SK-N-SH (cell line): ENCODE results near the gene CD2AP. TPM values are rescaled to one million over a fixed set of nuclear protein-coding genes. Genes with fewer than 3 reads are reported as not detected.

Experiments used
- CTCF ChIA-PET: fragments of 300-600, 350-600 bp; formaldehyde crosslinking; extraction: SDS; loops from one replicate; lab custom pipeline; 2021; lab: Yijun Ruan, JAX
- POLR2A ChIA-PET: fragments of 350-600 bp; sonication (Branson Sonifier 250); formaldehyde crosslinking; extraction: SDS; loops from one replicate; lab custom pipeline; 2020; ENCODE audit warnings: antibody characterized with exemption, inconsistent platforms; lab: Yijun Ruan, JAX
- DNase-seq: peaks from one replicate; pipeline ENCODE4 v3.0.0; 2012
- H2AFZ ChIP-seq: fragments of 200-600 bp; sonication (generic); 2 replicates; pipeline ENCODE4 v1.8.1; 2016; ENCODE audit warnings: antibody characterized with exemption, mild to moderate bottlenecking, low read depth
- H3F3A ChIP-seq: fragments of 200-600 bp; sonication (generic); replicated peaks from 2 replicates; pipeline ENCODE3; 2016; ENCODE audit warnings: antibody characterized with exemption, mild to moderate bottlenecking; ENCODE audit not compliant: insufficient read depth
- H3K27ac ChIP-seq, 2 experiments: fragments of 200-500 bp in 1 of 2; fragments of 200-600 bp in 1 of 2; sonication (Bioruptor generic) in 1 of 2; sonication (generic), shearing (Covaris generic) in 1 of 2; 2 replicates each; pipeline versions ENCODE4 v1.5.1 to v1.6.1; 2014 to 2016; ENCODE audit warnings: low read depth in 2 of 2, inconsistent platforms in 1 of 2, low read length in 1 of 2, mild to moderate bottlenecking in 1 of 2, mixed read lengths in 1 of 2
- H3K27me3 ChIP-seq: fragments of 200-600 bp; sonication (generic), shearing (Covaris generic); 2 replicates; pipeline ENCODE4 v1.6.1; 2016; ENCODE audit warnings: mixed run types; ENCODE audit not compliant: insufficient read depth
- H3K36me3 ChIP-seq, 2 experiments: fragments of 200-500 bp in 1 of 2; fragments of 200-600 bp in 1 of 2; sonication (Bioruptor generic) in 1 of 2; sonication (generic) in 1 of 2; replicated peaks in 1 of 2; 2 replicates each; pipeline versions ENCODE3 to v1.5.1; 2014 to 2016; ENCODE audit warnings: low read length in 1 of 2, mild to moderate bottlenecking in 1 of 2; ENCODE audit not compliant: insufficient read depth in 2 of 2, control insufficient read depth in 1 of 2
- H3K4me1 ChIP-seq, 2 experiments: fragments of 200-500 bp in 1 of 2; fragments of 200-600 bp in 1 of 2; sonication (Bioruptor generic) in 1 of 2; sonication (generic), shearing (Covaris generic) in 1 of 2; 2 replicates each; pipeline versions ENCODE4 v1.5.1 to v1.6.1; 2014 to 2016; ENCODE audit warnings: low read depth in 1 of 2, low read length in 1 of 2, mixed run types in 1 of 2; ENCODE audit not compliant: insufficient read depth in 2 of 2, control insufficient read depth in 1 of 2
- H3K4me2 ChIP-seq: fragments of 200-600 bp; sonication (generic), shearing (Covaris generic); 2 replicates; pipeline ENCODE4 v1.6.1; 2017; ENCODE audit warnings: mixed run types
- H3K4me3 ChIP-seq, 2 experiments: fragments of 200-500 bp in 1 of 2; fragments of 200-600 bp in 1 of 2; sonication (Bioruptor generic) in 1 of 2; sonication (generic), shearing (Covaris generic) in 1 of 2; 2 replicates each; pipeline versions ENCODE4 v1.5.1 to v1.8.1; 2014 to 2016; ENCODE audit warnings: low read depth in 2 of 2, inconsistent platforms in 1 of 2, low read length in 1 of 2, mild to moderate bottlenecking in 1 of 2, mixed read lengths in 1 of 2, moderate library complexity in 1 of 2
- H3K79me2 ChIP-seq: fragments of 200-600 bp; sonication (generic); 2 replicates; pipeline ENCODE4 v1.8.1; 2017; ENCODE audit warnings: mild to moderate bottlenecking; ENCODE audit not compliant: insufficient read depth
- H3K9ac ChIP-seq: fragments of 200-600 bp; sonication (generic); 2 replicates; pipeline ENCODE4 v1.6.1; 2017; ENCODE audit warnings: mixed run types
- H3K9me2 ChIP-seq: fragments of 200-600 bp; sonication (generic); 2 replicates; pipeline ENCODE4 v1.6.1; 2017; ENCODE audit warnings: mixed run types
- H3K9me3 ChIP-seq: fragments of 200-600 bp; sonication (generic); 2 replicates; pipeline ENCODE4 v1.6.1; 2017; ENCODE audit warnings: mixed run types, mild to moderate bottlenecking, moderate library complexity
- H4K20me1 ChIP-seq: fragments of 200-600 bp; sonication (generic); 2 replicates; pipeline ENCODE4 v1.6.1; 2017; ENCODE audit warnings: mild to moderate bottlenecking, mixed run types; ENCODE audit not compliant: insufficient read depth
- ELF1 ChIP-seq: IDR thresholded peaks from 2 replicates; pipeline ENCODE4 v1.4.0; 2012
- FOSL2 ChIP-seq: IDR thresholded peaks from 2 replicates; pipeline ENCODE4 v1.4.0; 2012; ENCODE audit warnings: low read depth, mild to moderate bottlenecking, moderate library complexity, borderline replicate concordance
- MEF2A ChIP-seq: IDR thresholded peaks from 2 replicates; pipeline ENCODE4 v1.4.0; 2012; ENCODE audit warnings: low read depth, borderline replicate concordance
- NRF1 ChIP-seq: IDR thresholded peaks from 2 replicates; pipeline ENCODE4 v1.6.1; 2012; ENCODE audit warnings: low read depth, mild to moderate bottlenecking, low read length
- TEAD4 ChIP-seq: IDR thresholded peaks from 2 replicates; pipeline ENCODE4 v1.4.0; 2012; ENCODE audit warnings: mild to moderate bottlenecking, borderline replicate concordance; ENCODE audit not compliant: insufficient read depth
- YY1 ChIP-seq: IDR thresholded peaks from 2 replicates; pipeline ENCODE4 v1.4.0; 2012; ENCODE audit warnings: low read depth, mild to moderate bottlenecking
- WGBS: methylation state at CpG from one replicate; pipeline ENCODE4 v1.1.6; 2017; ENCODE audit warnings: low lambda C conversion rate; 5-methylcytosine and 5-hydroxymethylcytosine counted together
- polyA plus RNA-seq, 3 experiments: library from polyadenylated mRNA; depleted of rRNA; stranded (reverse); fragments of >200 nt; gene quantifications; 2 replicates each; pipeline ENCODE4 v1.2.3, GENCODE V29; 2012
- TF ChIP-seq, protein P1 (sequence below): IDR thresholded peaks from 2 replicates; pipeline ENCODE4 v1.4.0; 2012; ENCODE audit warnings: low read depth
- TF ChIP-seq, protein P2 (sequence below): fragments of 150-350 bp; IDR thresholded peaks from 2 replicates; pipeline ENCODE4 v1.6.1; 2017; ENCODE audit warnings: antibody characterized with exemption, low read length, low read depth, borderline replicate concordance
- TF ChIP-seq, protein P3 (sequence below): IDR thresholded peaks from 2 replicates; pipeline ENCODE4 v1.4.0; 2012; ENCODE audit warnings: low read depth, borderline replicate concordance

CD2AP gene
- polyA plus RNA-seq, 1 of the 3 experiments (the other 2 are of a cell fraction), result 1.6 TPM

DNA sequence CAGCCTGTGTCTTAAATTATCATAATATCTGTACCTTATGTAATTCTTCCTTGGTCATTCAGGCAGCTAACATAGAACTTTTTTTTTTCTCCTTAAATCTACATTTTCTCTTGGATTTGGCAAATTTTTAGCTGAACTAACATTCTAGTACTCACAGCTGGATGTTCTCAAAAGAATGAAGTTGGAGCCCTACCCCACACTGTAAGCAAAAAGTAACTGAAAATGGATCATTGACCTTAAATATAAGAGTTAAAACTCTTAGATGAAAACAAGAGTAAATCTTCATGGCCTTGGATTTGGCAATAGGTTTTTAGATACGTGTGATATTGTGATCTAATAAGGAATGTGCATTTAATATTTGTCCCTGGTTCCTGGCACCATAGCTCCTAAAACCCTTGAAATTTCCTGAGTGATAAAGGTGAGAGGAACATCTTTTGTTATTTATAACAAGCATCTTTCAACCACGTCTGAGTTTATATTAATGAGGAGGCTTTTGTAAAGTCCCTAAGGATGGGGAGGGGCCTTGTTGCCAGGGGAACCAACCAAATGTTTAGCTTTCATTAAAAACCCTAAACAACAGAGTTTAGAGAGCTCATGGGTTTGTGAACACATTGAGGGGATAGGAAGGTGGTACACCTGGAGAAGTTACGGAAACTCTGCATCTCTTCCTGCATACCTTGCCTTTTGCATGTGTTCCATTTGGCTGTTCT is 114.7 kb downstream of the CD2AP start:
- Histone ChIP-seq H3K9ac (no peak overlapping the region), H3K79me2 (no peaks in the 10 kb centered on the region), H3K9me2 (no peaks in the 10 kb centered on the region), H3K9me3 (no peaks in the 10 kb centered on the region), H3K27ac (no peak overlapping the region), H4K20me1 (no peaks in the 10 kb centered on the region), H3F3A (no peaks in the 10 kb centered on the region), H3K27me3 (no peaks in the 10 kb centered on the region), H3K4me1 (no peaks in the 10 kb centered on the region; a peak in 1 of 4 replicates), H2AFZ (no peak overlapping the region), H3K4me2 (no peak overlapping the region), H3K4me3 (no peak overlapping the region), H3K36me3 (peaks cover 25 to 43% of the 10 kb centered on the region in 2 experiments)
- TF ChIP-seq TEAD4 (no peak), NRF1 (no peak), ELF1 (no peak), MEF2A (no peak), YY1 (no peak)
- TF ChIP-seq, protein P1, sequence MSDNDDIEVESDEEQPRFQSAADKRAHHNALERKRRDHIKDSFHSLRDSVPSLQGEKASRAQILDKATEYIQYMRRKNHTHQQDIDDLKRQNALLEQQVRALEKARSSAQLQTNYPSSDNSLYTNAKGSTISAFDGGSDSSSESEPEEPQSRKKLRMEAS, result no peak
- TF ChIP-seq, protein P2, sequence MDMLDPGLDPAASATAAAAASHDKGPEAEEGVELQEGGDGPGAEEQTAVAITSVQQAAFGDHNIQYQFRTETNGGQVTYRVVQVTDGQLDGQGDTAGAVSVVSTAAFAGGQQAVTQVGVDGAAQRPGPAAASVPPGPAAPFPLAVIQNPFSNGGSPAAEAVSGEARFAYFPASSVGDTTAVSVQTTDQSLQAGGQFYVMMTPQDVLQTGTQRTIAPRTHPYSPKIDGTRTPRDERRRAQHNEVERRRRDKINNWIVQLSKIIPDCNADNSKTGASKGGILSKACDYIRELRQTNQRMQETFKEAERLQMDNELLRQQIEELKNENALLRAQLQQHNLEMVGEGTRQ, result no peak
- DNase-seq, result no peak
- ChIA-PET CTCF (interaction anchor here (0.9 to 1.8 kb wide), 2 partner anchors 39 to 196 kb away, joined by 4 to 5 read pairs; no protein-coding TSS in a partner anchor), POLR2A (no interaction called here)
- 95% methylated on average over 3 of the region's 3 CpGs for WGBS

DNA sequence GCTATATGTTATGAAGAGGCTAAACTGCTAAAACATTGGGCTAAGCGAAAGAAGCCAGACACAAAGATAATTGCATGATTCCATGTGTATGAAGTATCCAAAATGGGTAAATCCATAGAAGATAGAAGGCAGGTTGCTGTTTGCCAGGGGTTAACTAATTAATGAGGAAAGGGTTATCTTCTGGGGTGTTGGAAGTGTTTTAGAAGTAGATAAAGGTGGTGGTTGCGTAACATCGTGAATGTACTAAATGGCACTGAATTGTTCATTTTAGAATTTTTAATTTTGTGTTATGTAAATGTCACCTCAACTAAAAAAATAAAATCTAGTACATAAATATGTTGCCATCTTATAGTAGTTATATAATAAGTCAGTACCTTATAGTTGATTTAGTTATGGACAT is 116.4 kb downstream of the CD2AP start:
- Histone ChIP-seq H3K27ac (no peak overlapping the region), H3K9me2 (no peaks in the 10 kb centered on the region), H3K9ac (no peak overlapping the region), H3F3A (peaks cover under 1% of the 10 kb centered on the region), H3K79me2 (no peaks in the 10 kb centered on the region), H3K27me3 (no peaks in the 10 kb centered on the region), H3K36me3 (peaks cover 21 to 33% of the 10 kb centered on the region in 2 experiments), H3K9me3 (no peaks in the 10 kb centered on the region), H4K20me1 (no peaks in the 10 kb centered on the region), H3K4me2 (no peak overlapping the region), H2AFZ (no peak overlapping the region), H3K4me3 (no peak overlapping the region), H3K4me1 (no peaks in the 10 kb centered on the region)
- TF ChIP-seq, protein P3, sequence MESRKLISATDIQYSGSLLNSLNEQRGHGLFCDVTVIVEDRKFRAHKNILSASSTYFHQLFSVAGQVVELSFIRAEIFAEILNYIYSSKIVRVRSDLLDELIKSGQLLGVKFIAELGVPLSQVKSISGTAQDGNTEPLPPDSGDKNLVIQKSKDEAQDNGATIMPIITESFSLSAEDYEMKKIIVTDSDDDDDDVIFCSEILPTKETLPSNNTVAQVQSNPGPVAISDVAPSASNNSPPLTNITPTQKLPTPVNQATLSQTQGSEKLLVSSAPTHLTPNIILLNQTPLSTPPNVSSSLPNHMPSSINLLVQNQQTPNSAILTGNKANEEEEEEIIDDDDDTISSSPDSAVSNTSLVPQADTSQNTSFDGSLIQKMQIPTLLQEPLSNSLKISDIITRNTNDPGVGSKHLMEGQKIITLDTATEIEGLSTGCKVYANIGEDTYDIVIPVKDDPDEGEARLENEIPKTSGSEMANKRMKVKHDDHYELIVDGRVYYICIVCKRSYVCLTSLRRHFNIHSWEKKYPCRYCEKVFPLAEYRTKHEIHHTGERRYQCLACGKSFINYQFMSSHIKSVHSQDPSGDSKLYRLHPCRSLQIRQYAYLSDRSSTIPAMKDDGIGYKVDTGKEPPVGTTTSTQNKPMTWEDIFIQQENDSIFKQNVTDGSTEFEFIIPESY, result no peak
- TF ChIP-seq FOSL2, result no peak
- CTCF ChIA-PET, result interaction anchor here (1.8 kb wide), 1 partner anchor 37 kb away, joined by 5 read pairs; no protein-coding TSS in a partner anchor
- POLR2A ChIA-PET, result no interaction called here
- 97% methylated on average over 3 of the region's 3 CpGs for whole genome bisulfite sequencing
- DNase-seq, result no peak
